ENCODE data around the gene PRR35.

DNA sequence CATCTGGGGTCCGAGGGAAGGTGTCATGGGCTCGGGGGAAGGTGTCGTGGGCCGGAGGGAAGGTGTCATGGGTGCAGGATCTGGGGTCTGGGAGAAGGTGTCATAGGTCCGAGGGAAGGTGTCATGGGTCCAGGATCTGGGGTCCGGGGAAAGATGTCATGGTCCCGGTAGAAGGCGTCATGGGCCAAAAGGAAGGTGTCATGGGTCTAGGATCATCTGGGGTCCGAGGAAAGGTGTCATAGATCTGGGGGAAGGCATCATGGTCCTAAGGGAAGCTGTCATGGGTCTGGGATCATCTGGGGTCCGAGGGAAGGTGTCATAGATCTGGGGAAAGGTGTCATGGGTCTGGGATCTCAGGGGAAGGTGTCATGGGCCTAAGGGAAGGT, 30.6 kb downstream of the PRR35 start:
- TF ChIP-seq CTCF (conservative IDR thresholded peaks at IDR 0.05; ENCODE audit: low read depth, low read length) (no peak), SMC3 (IDR thresholded peaks at IDR 0.05; ENCODE audit: low read depth, low read length) (no peak), RFX5 (IDR thresholded peaks at IDR 0.05; ENCODE audit: low read depth, low read length) (no peak), POLR2A (IDR thresholded peaks at IDR 0.05; ENCODE audit: low read depth, low read length) (no peak), FOS (IDR thresholded peaks at IDR 0.05; ENCODE audit: low read depth, low read length) (no peak), CEBPB (IDR thresholded peaks at IDR 0.05; ENCODE audit: low read depth, low read length) (no peak), RAD21 (IDR thresholded peaks at IDR 0.05; ENCODE audit: low read length) (no peak)
- TF ChIP-seq, protein P1, sequence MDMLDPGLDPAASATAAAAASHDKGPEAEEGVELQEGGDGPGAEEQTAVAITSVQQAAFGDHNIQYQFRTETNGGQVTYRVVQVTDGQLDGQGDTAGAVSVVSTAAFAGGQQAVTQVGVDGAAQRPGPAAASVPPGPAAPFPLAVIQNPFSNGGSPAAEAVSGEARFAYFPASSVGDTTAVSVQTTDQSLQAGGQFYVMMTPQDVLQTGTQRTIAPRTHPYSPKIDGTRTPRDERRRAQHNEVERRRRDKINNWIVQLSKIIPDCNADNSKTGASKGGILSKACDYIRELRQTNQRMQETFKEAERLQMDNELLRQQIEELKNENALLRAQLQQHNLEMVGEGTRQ (IDR thresholded peaks at IDR 0.05; ENCODE audit: low read depth, low read length) = no peak
